Stimulated activated CD4-positive, alpha-beta T cell treated with anti-CD3 and anti-CD28 coated beads, Interleukin-1b, Interleukin-23, amount 100 ng/mL, for 24 hours (primary cell): ENCODE data around the gene TFR2.

Experiments
- DNase-seq, 4 experiments: peaks; one replicate each; pipeline ENCODE4 v3.0.0-alpha.2; 2020; ENCODE audit warnings: low read depth in 4 of 4, low spot score in 1 of 4

Gene TFR2

GRCh38 chr7:100588438-100588837 lies 52.9 kb downstream of the TFR2 start:
- DNase-seq = no peak

DNA sequence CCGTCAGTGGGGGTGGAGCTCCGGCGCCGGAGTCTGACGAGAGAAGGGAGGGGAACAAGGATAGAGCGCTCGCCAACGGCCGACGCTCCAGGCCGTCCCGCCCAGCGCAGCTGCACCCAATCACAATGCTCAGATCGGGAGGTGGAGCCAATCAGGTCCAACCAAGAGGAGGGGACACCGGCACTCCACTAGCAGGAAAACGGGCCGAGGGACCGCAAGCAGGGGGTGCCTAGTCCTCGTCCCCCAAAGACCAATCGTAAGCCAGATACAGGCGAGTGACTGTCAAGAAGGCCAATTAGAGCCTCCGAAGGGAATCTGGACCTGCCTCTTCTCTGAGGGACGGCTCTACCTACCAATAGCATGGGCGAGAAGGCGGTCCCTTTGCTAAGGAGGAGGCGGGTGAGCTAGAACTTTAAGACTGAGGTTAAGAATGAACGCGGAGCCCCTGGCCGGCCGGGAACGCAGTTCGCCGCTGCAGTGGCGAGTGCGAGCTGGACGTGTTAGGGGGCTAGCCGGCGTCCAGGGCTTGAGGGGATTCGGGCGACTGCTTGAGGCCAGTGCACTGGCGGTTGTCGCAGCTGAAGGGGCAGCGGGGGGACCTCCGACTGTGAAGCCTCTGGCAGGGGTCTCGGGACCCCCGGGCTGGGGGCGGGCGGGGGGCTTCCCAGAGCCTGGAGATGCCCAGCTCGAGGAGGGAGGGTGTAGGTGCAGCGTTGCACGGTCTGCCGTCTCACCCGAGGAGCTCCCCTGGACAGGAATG lies 54.9 kb downstream of the TFR2 start, which contains the start of gene FBXO24:
FBXO24 (plus strand) TSS at position 63 of the 760 bp plus-strand sequence; CDS start at position 361, 298 bp downstream.
- peak; percentile 94 to 99 (median 98) for DNase-seq

- peak in 1 of 4 experiments; percentile 46 for DNase-seq
Measured at GRCh38 chr7:100585511-100586265, 55.7 kb downstream of the TFR2 start, which contains the start of gene LRCH4. LRCH4 (minus strand) TSS chr7:100586129; CDS start chr7:100586100, 29 bp downstream.

- DNase-seq = no peak
Measured at GRCh38 chr7:100584683-100585510, 56.5 kb downstream of the TFR2 start.

- DNase-seq = no peak
Measured at GRCh38 chr7:100584054-100584682, 57.2 kb downstream of the TFR2 start.

DNA sequence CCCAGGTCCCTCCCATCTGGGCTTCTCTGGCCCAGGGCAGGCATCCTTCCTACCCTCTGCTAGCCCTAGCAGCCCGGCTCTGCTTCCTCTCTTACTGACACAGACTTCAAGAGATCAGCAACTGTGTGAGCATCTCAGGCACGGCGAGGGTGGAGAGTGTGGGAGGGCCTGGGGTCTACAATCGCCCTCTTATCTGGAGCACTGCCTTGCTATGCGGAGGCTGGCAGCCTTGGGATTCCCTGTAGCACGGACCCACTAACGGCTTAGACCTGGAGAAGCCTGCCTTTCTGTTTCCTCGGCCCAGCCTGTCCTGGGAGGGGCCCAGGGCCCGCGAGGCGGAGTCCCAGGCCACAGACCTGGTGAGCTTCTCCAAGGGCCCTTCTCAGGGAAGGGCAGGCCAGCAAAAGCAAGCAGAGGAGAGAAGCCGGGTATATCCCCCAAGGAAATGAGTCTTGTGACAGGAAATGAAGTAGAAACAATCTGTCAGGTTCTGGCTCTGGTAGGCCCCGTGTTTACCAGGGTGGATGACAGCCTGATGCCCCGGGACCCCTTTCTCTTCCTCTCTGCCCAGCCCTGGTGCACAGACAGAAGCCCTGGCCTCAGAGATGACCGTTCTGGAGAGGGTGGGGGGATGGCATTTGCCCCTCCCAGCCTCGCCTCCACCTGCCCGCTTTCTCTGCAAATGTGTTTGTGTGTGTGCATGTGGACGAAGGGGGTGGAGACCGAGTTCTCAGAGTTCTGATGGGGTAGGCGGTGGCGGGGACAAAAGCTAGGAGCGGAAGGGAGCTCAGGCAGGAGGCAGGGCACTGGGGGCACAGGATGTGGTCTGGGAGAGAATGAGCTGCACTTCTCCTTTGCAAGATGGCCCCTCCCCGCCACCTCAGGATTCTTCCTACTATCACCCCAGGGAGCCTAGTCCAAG lies 58.0 kb downstream of the TFR2 start:
- peak in 2 of 4 experiments; percentile 45 to 67 for DNase-seq

- DNase-seq = no peak
Measured at GRCh38 chr7:100582650-100583049, 58.7 kb downstream of the TFR2 start.

- DNase-seq = no peak
Measured at GRCh38 chr7:100582041-100582579, 59.2 kb downstream of the TFR2 start.

GRCh38 chr7:100580466-100581283 lies 60.7 kb downstream of the TFR2 start:
- no peak for DNase-seq

DNA sequence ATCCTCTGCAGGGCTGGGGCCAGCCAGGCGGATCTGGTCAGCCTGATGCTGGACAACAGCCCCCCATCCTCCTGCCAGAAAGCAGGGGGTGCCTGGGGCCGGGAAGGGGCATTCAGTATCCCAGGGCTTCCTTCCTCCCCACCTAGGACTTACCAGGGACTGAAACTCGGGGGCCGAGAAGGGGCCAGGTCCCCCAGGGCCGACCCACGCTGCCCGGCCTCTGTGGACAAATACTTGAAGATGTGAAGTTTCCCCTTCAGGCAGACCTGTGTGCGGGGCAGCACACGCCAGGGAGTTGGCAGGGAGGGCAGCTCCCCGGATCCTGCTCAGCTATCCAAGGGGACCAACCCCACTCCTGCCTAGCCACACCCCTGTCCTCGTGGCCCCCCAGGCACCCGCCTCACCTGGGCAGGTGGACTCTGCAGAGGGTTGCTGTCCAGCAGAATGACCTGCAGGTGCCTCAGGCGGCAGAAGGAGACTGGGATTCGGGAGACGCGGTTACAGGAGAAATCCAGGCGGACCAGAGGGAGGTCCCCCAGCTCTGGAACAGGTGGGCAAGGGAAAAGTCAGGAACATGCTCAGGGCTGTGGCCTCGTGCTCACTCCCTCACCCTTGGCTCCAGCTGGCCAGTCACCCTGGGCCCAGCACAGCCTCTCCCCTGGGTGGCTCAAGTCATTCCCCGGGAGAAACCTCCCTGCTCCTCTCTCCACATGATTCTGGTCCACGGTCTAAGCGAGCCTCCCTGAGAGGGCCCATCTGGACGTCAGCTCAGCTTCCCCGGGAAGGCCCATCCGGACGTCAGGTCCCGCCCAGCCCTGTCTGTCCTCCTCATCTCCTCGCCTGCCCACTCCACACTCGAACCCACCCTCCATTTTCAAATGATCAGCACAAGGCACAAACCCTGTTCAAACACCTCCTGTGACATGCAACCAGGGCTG lies 62.8 kb downstream of the TFR2 start:
- no peak for DNase-seq

GRCh38 chr7:100577507-100577906 lies 63.8 kb downstream of the TFR2 start:
- DNase-seq = no peak

GRCh38 chr7:100577103-100577502 lies 64.2 kb downstream of the TFR2 start:
- no peak for DNase-seq

DNA sequence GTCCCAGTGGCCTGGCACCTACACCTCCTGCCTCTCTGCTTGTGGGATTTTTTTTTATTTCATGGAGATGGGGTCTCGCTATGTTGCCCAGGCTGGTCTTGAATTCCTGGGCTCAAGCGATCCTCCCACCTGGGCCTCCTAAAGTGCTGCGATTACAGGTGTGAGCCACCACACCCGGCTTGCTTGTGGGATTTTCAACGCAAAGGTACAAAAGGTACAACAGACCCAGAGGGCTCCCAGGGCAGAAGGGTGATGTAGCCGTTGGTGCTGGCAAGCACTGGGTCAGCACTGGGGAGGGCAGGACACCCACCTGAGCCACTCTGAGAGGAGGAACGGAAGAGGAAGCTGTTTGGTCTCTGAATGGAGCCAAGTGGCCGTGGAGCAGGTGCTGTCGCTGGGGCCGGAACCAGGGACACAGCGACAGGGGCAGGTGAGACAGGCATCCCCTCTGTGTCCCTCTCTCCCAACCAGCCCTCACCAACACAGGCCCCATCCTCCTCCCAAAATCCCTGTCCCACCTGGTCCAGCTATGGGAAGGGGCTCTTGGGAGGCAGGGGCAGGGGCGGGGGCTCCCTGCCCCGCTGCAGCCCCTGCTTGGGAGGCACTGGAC lies 64.9 kb downstream of the TFR2 start:
- DNase-seq = no peak

GRCh38 chr7:100575746-100576383 lies 65.5 kb downstream of the TFR2 start:
- no peak for DNase-seq

GRCh38 chr7:100575206-100575631 lies 66.1 kb downstream of the TFR2 start:
- DNase-seq = no peak

DNA sequence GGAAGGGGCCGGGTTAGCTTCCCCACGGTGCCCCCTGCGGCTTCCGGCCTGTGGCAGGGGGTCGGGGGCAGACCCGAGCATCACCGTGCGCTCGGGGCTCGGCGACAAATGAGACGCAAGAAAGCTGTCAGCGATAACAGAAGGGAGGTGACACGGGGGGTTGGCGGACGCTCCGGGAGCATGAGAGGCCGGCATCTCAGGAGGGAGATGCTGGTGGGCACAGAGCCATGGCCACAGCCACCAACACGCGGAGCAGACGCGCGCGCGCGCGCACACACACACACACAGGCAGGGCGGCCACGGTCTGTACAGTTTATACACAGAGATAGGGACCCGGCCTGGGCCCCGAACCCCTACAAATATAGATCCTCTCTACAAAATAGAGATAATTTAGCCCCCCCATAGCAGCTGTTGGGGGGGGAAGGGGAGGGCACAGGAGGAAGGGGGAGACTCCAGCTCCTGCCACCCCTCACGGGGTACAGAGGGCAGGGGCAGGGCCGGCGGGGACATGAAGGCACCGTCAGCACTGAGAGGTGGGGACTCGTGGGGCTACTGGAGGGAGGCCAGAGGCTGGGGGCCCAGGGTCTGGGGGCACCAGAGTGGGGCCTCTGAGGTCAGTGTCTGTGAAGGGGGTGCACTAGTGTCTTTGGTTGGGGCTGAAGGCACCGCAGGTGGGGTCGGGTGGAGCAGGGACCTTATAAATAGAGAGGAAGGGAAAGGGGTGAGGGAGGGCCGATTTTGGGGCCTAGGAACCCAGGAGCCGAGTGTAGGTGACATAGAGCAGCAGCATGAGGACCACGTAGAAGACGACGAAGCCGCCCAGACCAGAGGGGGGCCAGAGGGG lies 66.8 kb downstream of the TFR2 start:
- DNase-seq = no peak
